ENCODE data around the gene MRPS23.

The MRPS23 gene

DNA sequence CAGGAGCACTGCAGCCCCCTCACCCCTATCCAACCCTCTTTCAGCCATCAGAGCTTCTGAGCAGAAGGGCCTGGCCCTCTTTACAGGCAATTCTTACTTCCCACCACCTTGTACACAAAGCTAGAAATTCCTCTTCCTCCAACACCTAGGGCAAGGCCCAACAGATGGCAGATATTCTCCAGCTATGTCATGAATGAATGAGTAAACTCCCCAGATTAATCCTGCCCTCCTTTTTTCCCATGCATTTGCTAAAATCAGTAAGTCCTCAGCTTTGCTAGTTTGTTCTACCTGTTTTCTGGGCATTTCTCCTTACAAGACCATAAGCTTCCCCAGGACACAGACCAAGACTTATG, 20.4 kb upstream of the MRPS23 start:
- no peak for DNase-seq (ENCODE audit: low read depth)
- H3K4me3 ChIP-seq (ENCODE audit: control insufficient read depth, low read depth, low read length) = no peak overlapping the region
- TF ChIP-seq CTCF (IDR thresholded peaks at IDR 0.05; ENCODE audit: control insufficient read depth, insufficient read depth, low read depth, low read length, missing control alignments) = no peak

DNA sequence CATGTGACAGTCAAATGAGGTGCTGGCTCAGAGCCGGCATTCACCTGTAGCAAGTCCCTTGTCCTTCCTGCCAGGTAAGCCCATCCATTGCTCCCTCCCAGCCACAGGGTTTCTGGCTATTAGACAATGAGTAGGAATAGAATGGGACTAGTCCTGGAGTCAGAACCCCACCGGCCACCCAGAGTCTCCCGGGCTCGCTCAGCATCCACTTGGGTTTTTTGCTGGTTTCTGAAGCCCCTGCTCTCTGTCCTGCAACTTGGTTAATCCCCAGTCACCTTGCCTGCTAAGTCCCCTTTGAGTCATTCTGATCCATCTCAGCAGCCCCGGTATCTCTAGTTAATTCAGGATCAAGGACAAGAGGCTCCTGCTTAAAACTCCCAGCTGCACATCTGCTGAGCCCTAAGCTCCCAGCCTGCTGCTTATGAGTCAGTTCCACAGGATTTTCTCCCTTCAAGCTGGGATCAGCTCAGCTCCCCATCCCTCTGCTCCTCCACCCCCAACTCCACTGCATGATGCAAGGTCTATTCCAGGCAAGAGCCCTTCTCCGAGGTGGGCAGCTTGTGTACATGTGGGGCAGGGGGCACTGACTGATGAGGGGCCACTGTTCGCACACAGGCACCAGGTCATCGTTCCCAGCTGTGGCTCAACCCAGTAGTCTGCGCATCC, 19.9 kb upstream of the MRPS23 start:
- peak; percentile 77 for DNase-seq (ENCODE audit: low read depth)
- H3K4me3 ChIP-seq (ENCODE audit: control insufficient read depth, low read depth, low read length) = no peak overlapping the region
- TF ChIP-seq CTCF (IDR thresholded peaks at IDR 0.05; ENCODE audit: control insufficient read depth, insufficient read depth, low read depth, low read length, missing control alignments) = no peak

- TF ChIP-seq CTCF (IDR thresholded peaks at IDR 0.05; ENCODE audit: control insufficient read depth, insufficient read depth, low read depth, low read length, missing control alignments) = no peak
- H3K4me3 ChIP-seq (ENCODE audit: control insufficient read depth, low read depth, low read length) = no peak overlapping the region
- no peak for DNase-seq (ENCODE audit: low read depth)
Measured at GRCh38 chr17:57868910-57869616, 19.2 kb upstream of the MRPS23 start.

GRCh38 chr17:57868007-57868909, 18.4 kb upstream of the MRPS23 start:
- peak; percentile 56 for TF ChIP-seq CTCF (IDR thresholded peaks at IDR 0.05; ENCODE audit: control insufficient read depth, insufficient read depth, low read depth, low read length, missing control alignments)
- H3K4me3 ChIP-seq (ENCODE audit: control insufficient read depth, low read depth, low read length) = no peak overlapping the region
- DNase-seq (ENCODE audit: low read depth) = peak; percentile 62

DNA sequence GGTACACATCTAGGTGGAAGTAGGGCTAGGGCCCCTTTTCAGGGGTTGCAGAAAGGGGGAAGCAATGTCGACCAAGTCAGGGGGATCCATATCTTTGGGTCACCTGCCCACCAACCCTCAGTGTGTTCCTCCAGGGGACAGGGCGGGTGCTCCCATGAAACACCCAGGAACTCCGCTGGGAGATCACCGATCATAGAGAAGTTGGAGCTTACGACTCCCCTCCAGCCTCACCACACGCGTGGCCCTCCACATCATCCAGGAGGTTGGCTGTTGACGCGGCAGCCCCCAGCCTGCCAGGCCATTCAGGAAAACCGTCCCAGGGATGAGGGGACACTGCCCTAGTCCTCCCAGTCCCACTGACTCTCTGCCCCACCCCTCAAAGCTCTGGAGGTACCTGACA, 17.3 kb upstream of the MRPS23 start:
- no peak for DNase-seq (ENCODE audit: low read depth)
- TF ChIP-seq CTCF (IDR thresholded peaks at IDR 0.05; ENCODE audit: control insufficient read depth, insufficient read depth, low read depth, low read length, missing control alignments) = no peak
- no peak overlapping the region for H3K4me3 ChIP-seq (ENCODE audit: control insufficient read depth, low read depth, low read length)

- DNase-seq (ENCODE audit: low read depth) = no peak
- TF ChIP-seq CTCF (IDR thresholded peaks at IDR 0.05; ENCODE audit: control insufficient read depth, insufficient read depth, low read depth, low read length, missing control alignments) = no peak
- no peak overlapping the region for H3K4me3 ChIP-seq (ENCODE audit: control insufficient read depth, low read depth, low read length)
Measured at GRCh38 chr17:57866723-57867122, 16.9 kb upstream of the MRPS23 start.

Measured in AG09309 (cell line).